GM21619 (cell line): ENCODE measurements around the gene SLC4A3.
A peak's percentile ranks its signal among the peaks of the same experiment; 100 is the strongest.
"Not testable (repeated sequence)": the region's sequence is repeated elsewhere in the genome, so short reads cannot be mapped to it uniquely, and the experiment has no call there.

ENCODE experiments used
- ATAC-seq: cut with Tn5 transposase; IDR thresholded peaks from one replicate; pipeline ENCODE4 v1.9.1; 2021; ENCODE audit not compliant: unreplicated experiment

The SLC4A3 gene

DNA sequence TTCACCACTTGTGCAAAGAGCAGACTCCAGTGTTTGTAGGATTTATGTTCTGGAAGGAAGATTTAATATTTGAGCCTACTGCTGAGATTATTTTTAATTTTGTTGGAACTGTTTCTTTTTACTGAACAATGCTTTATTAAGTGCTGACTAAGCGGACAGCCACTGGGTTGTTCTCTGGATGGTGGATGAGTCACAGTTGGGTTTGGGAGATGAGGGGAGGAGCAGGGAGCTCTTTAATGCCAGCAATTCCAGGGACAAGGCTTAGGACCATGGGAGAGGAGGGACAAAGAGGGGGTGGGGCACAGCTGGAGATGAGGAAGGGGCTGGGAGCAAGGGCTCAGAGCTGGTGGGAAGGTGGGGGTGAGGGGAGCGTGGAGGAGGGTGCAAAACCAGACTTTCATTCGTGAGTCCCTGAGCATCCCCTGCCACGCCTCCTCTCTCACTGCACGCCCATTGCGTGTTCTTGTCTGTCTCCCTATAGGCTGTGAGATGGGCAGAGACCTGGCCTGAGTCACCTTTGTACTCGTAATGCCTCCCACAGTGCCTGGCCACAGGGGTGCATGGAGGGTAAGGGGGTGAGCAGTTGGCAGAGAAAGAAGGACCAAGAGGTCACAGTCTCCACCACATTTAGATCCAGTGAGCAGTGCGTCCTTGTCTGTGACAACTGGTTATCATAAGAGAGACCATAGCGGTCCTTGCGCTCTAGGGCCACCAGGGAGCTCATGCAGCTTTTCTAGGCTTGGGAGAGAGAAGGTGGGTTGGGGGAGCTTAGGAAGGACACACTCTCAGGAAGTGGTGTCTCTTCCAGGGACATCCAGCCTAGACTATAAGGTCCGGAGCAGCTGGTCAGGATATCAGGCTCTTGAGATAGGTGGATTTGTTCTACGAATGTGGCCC, 18.4 kb downstream of the SLC4A3 start:
- ATAC-seq, result no peak

DNA sequence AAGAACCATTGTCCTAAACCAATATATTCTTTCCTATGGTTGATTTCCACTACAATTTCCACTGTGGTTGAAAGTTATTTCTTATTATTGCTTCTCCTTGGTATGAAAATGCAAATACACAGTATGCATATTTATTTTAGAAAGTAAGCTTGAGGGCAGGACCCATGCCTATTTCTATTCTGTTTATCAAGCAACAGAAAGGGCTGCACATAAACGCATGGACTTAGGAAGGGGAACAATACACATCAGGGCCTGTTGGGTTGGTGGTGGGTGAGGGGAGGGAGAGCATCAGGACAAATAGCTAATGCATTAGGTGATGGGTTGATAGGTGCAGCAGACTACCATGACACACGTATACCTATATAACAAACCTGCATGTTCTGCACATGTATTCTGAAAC, 20.7 kb downstream of the SLC4A3 start:
- no peak for ATAC-seq

DNA sequence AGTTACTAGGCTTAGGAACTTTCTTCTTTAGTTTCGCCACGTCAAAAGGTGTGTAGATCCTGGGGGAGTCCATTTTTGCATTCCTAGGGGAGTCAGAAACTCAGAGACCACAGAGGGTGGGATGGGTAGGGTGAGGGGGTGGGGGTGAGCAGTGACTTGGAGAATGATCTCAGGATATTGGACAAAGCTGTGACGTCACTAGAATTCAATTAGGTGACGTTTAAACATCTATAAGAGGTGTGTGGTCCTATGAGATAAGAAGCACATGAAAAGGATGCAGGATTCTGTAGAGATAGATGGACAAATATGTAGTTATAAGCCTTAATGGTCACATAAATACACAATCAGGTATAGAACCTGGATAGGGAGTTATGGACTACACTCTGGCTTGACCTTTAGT, 21.5 kb downstream of the SLC4A3 start:
- ATAC-seq, result no peak

DNA sequence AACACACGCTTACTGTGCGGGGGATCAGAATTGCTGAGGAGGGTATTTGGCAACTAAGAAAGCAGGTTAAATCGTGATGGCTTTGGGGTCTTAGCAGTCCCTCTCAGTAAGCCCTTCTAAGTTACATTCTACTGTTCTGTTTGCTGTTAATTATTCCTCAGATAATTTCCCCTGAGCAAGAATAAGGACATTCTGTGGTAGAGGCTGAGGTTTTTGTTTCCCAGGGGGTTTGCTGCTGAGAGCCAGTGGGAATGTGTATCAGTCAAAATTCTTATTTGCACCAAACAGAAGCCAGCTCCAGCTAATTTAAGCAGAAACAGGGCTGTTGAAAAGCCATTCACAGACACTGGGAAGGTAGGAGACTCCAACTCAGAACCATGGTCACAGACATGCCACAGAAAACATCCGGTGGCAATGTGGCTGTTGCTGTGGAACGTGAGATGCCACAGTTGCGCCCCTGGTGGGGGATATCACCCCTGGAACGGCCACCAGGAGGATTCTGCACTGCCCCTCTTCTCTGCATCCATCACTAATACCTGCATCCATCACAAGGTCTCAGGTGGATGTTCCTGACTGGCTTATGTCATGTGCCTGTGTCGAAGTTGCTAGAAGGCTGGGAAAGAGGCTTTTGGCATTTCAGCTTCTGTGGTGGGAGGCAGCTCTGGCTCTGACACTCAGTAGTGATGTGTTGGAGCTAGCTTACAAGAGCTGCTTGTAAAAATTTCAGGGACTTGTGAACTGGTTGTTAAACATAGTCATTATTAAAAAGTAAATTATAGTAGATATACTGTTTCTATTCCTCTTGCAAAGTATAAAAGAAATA, 23.2 kb downstream of the SLC4A3 start:
- ATAC-seq, result peak; percentile 64

DNA sequence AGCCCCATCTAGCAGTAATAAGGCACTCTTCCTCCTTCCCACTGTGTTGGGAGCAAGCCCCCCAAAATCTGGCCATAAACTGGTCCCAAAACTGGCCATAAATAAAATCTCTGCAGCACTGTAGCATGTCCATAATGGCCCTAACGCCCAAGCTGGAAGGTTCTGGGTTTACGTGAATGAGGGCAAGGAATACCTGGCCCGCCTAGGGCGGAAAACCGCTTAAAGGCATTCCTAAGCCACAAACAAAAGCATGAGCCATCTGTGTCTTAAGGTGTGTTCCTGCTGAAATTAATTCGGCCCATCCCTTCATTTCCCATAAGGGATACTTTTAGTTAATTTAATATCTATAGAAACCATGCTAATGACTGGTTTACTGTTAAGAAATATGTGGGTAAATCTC, 24.2 kb downstream of the SLC4A3 start:
- ATAC-seq, result not testable (repeated sequence)

DNA sequence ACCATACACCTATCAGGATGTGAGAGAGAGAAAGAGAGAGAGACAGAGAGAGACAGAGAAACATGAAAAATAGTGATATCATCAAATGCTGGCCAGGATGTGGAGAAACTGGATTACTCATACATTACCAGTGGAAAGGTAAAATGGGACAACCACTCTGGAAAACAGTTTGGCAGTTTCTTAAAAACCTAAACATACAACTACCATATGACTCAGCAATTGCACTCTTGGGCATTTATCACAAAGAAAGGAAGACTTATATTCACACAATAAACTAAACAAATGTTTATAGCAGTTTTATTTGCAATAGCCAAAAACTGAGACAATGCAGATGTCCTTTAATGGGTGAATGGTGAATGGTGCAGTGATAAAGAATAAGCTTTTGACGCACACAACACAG, 29.1 kb downstream of the SLC4A3 start:
- no peak for ATAC-seq

DNA sequence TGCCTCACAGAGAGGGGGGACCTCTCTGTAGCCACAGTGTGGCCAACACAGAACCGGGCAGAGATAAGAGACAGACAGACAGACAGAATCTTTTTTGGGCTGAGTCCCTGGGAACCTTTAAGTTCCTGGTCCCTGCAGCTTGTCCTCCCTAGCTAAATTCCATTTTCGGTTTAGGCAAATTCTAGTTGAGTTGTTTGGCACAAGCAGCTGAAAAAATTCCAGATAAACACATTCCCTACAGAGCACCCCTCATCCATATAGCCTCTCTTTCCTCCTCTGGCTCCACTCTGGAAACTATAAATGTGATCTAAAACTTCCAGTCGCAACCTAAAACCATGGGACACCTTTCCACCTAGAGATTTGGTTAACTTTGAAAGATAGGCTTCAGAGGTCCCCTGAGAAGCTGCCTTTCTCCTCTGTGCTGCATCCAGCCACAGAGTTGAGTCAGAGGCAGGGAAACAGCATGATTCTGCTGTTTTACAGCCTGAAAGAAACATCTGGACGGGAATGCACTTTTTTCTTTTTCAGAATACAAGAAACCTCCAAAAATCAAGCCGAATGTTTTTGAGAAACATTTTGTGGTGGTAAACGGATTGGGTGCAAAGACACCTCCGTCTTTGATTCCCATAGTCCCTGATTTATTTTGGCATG, 30.9 kb downstream of the SLC4A3 start:
- no peak for ATAC-seq

DNA sequence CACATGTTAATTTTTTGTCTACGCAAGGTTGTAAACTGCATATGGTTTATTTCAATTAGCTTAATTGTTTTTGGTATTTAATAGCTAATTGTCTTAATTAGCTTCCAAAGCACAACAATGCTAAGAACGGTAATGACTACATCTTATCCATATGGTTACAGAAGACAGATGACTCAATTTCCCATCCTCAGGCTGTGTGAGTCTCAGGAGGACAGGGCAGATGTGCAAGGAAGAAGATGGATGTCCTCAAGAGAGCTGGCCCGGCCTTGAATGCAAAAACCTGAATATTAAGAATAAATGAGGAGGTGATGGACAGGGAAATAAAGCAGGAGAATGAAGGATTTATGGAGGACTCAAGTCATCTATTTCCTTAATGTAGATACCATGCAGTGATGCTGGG, 31.4 kb downstream of the SLC4A3 start:
- no peak for ATAC-seq

DNA sequence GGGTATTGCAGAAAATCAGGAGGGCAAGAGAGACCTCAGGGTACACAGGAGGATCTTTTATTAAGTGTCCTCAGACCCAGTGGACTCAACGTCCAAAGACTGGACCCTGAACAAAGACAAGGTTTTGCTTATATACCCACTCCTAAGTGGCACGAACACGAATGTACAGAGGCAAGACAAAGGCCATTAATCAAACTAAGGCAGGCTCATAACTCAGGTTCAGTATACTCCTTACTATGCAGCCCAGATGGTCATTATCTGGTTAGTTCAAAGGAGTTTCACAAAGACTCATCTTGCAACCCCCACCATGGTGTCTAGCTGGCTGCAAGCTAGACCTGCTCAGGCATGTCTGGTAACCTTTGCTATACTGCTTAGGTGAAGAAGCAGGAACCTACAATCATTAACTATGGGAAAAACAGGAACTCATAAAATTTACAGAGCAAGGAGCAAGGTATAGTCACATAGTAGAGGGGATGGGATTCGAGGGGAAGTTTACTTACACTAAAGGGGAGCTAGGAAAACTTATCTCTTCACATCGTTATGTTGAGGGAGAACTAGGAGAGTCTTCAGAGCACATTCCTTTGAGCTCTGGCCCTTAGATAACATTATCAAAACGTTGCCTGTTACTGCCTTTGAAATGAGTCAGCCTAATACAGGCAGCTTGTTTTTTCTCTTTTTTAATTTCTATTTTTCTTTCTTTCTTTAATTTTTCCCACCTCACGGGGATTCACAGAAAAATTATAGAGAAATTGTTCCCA, 33.9 kb downstream of the SLC4A3 start:
- peak; percentile 97 for ATAC-seq

DNA sequence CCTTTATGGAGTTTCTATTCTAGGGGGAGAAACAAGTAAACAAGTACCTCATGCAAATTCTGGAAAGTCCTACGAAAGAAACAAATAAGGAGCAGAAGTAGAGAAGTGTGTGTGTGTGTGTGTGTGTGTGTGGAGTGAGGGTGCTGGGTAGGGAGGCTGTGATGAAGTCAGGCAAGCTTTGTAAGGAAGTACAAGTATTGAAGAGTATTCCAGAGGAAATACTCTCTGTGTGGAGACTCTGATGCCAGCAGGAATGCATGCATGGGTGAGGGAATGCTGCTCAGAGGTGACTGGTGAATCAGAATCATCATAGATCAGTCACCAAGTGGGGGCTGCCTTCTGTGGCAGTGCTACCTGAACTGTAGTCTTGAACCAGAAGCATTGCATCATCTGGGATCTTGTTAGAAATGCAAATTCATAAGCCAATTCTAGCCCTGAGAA, 34.5 kb downstream of the SLC4A3 start:
- ATAC-seq, result no peak

DNA sequence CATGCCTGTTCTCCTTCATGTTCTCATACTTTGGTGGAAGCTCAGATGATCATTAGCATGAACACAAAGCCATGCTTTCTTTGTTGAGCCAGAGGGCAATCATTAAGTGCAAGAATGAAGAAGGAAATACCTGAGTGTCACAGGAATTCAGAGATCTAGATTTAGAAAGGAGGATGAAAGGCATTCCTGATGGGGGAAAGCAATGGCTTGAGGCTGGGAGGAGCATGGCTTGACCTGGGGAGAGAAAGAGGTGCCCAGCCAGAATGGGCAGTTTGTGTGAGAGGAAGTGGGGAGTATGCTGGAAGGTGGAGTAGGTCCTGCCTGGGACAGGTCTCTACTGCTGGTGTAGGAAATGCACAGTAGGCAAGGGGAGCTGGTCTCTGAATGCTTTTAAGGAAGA, 35.1 kb downstream of the SLC4A3 start:
- ATAC-seq, result no peak

DNA sequence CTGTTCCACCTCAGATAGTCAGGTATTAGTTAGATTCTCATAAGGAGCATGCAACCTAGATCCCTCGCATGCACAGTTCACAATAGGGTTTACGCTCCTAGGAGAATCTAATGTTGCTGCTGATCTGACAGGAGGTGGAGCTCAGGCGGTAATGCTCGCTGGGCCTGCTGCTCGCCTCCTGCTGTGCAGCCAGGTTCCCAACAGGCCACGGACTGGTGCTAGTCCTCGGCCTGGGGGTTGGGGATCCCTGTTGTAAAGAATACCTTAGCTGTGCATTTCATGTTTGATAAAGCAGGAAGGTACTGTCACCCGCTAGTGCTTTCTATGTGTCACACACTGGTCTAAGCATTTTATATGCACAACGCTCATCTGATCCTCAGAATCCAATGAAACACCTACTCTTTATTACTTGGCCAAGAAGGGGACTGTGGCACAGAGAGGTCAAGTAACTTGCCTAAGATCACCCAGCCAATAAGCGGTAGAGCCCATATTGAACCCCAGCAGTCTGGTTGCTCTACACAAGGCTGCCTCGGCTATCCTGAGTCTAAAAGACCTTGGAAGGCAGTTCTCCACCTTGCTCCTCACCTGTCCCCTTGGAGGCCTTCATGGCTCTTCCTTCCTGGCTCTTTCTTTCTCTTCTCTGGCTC, 35.8 kb downstream of the SLC4A3 start:
- ATAC-seq, result no peak

DNA sequence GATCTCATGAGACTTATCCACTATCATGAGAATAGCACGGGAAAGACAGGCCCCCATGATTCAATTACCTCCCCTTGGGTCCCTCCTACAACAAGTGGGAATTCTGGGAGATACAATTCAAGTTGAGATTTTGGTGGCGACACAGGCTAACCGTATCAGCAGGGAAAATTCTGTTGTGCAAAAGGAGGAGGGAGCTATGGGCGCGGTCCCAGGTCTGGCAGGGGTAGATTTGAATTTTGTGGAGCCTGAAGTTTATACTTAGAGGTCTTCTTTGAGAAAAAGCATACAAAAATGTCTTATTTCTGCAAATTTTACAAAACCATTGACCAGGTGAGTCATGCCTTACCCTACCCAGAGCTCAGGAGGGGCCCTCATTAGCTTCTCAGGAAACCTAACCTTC, 36.6 kb downstream of the SLC4A3 start:
- ATAC-seq, result no peak

DNA sequence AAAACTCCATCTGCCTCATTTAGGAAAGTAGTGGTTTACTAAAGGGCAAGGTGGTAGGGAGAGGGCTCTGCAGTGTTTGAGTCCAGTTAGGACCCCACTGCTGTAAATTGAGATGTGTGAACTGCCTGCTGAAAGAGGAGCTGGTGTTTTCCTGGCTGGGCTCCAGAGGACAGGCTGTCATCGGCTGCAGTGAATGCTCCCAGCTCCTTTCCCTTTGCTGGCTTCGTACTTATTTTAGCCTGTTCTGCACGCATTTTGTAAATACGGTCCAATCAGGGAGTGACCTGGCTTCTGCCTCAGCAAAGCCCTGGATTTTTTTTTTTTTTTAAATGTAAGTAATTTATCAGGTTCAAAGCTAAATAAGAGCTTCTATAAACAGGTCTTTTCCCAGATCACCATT, 37.5 kb downstream of the SLC4A3 start:
- ATAC-seq, result no peak

DNA sequence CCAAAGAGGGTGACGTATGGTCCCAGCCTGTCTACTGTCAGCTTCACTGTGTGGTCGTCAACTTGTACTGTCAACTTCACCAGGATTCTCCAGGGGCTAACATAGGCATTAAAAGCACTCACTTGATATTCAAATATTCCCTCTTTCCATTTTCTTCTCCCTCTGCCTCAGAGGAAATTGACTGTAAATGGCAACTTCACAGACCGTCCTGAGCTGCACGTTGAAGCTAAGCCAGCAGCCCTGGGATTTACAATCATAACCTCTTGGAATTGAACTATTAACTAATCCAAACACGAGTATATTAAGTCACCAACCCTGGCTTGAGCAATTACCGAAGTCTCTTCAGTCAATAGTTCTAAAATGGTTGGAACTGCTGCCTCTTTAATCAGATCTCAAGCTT, 38.5 kb downstream of the SLC4A3 start:
- no peak for ATAC-seq

DNA sequence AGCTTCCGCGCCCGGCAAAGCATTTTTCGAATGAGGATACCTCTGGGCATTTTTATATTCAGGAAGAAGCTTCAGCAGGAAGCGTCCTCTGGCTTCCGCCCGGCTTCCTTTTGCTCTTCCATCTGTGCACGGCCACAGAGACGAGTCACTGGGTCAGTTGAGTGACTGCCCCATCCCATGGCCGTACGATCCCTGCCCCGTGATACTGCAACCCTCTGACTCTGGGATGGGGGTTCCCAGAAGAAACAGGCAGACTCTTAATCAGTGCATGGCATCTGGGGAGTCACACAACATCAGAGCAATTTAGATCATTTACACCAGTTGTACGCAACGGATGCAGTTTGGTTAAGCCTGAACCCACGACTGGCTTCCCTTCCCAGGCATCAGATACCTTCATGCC, 40.9 kb downstream of the SLC4A3 start:
- no peak for ATAC-seq

DNA sequence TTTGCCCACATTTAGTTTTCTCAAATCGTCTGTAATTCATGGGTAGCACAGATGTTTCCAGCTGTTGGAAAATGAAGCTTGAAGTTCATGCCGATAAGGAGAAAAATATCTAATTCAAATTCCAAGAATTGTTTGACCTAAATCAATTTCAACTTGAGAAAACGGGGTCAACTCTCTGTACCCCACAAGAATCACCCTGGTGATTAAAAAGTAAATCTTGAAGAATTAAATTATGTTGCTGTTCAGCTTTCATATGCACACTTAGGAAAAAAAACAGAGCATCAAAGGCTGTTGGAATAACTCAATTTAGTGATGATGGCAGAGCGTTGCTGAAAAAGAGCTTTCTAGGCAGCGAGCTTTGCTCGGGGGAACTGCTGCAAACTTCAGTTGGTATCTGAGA, 43.0 kb downstream of the SLC4A3 start:
- no peak for ATAC-seq

DNA sequence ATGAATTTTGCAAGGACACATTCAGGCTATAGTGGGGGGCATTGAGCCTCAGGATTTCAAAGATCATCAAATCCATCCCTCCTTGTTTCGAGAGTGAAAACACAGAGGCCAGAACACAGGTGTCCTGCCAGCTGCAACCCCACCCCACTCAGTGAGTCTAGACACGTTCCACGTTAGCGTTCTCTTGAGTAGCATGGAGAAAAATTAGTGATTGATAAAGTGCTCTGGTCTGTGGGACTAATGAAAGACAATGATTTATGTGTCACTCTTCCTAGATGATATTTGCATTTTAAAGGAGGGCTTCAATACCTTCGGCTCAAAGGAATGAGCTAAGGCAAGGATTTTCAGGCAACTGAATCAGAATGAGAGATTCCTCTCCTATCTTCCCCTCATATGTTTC, 43.8 kb downstream of the SLC4A3 start:
- ATAC-seq, result no peak

DNA sequence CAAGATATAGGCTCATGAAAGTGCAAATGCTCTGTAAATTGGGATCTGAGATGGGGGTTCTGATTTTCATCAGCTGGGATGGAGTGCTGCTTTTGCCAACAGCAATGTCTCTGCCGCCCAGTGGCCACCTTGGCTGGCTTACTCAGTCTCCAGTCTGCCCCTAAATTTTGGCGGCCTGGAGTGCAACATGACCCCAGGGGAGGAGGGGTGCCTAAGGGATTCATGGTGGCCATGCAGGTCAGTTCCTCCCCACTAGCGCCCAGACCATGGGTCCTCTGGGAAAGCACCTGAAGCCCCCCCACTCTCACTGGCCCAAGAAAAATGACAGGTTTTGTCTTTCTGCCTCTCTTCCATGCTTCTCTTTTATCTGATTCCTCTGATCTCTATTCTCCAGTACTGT, 45.0 kb downstream of the SLC4A3 start:
- no peak for ATAC-seq

DNA sequence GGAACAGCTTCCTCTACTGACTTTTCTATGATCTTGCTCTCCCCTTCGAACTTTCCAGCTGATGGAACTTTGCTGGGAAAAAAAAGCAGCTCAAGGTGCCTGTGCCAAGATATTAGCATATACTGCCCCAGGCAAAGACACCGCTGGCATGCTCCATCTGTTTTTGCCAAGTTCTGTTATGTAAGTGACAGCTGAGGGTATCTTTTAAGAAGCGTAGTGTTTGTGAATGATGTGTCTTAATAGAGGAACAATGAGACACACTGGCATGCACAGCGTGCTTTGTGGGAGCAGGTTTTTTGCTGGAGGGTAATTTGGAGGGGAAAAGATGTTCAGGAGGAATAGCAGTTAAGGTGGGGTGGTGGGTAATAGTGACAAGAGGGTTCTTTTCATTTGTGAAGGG, 47.8 kb downstream of the SLC4A3 start:
- ATAC-seq, result no peak
